ENCODE data around the gene PLEKHG4B.

The PLEKHG4B gene

DNA sequence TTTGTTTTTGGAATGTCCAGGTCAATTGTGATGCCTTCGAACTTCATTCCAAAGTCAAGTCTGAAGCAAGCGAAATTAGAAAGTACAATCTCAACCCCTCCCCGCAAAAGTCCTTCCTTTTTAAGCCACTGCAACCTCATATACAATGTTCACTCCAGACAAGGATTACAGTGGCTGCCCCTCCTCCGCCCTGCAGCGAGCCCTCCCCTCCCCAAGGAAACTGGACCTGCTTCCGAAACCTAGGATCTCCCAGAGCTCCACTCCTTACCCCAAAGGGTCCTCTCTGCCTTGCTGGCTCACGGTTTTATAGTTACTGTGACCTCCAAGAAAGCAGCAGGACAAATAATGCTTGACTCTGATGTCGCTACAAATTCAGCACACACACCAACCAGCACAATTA, 109.7 kb downstream of the PLEKHG4B start:
- peaks cover 30% of the 10 kb centered on the region for H3K36me3 Mint-ChIP-seq (ENCODE audit: low read depth)
- H3K9me3 Mint-ChIP-seq = no peaks in the 10 kb centered on the region
- no peak overlapping the region for H3K27ac Mint-ChIP-seq
- H3K27me3 Mint-ChIP-seq (ENCODE audit: low read depth) = no peaks in the 10 kb centered on the region
- H3K4me3 Mint-ChIP-seq = no peak overlapping the region
- TF ChIP-seq, protein P1, sequence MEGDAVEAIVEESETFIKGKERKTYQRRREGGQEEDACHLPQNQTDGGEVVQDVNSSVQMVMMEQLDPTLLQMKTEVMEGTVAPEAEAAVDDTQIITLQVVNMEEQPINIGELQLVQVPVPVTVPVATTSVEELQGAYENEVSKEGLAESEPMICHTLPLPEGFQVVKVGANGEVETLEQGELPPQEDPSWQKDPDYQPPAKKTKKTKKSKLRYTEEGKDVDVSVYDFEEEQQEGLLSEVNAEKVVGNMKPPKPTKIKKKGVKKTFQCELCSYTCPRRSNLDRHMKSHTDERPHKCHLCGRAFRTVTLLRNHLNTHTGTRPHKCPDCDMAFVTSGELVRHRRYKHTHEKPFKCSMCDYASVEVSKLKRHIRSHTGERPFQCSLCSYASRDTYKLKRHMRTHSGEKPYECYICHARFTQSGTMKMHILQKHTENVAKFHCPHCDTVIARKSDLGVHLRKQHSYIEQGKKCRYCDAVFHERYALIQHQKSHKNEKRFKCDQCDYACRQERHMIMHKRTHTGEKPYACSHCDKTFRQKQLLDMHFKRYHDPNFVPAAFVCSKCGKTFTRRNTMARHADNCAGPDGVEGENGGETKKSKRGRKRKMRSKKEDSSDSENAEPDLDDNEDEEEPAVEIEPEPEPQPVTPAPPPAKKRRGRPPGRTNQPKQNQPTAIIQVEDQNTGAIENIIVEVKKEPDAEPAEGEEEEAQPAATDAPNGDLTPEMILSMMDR (IDR thresholded peaks at IDR 0.05; ENCODE audit: unreplicated experiment in 3 of 3) = no peak
- peaks cover 24% of the 10 kb centered on the region for H3K4me1 Mint-ChIP-seq

DNA sequence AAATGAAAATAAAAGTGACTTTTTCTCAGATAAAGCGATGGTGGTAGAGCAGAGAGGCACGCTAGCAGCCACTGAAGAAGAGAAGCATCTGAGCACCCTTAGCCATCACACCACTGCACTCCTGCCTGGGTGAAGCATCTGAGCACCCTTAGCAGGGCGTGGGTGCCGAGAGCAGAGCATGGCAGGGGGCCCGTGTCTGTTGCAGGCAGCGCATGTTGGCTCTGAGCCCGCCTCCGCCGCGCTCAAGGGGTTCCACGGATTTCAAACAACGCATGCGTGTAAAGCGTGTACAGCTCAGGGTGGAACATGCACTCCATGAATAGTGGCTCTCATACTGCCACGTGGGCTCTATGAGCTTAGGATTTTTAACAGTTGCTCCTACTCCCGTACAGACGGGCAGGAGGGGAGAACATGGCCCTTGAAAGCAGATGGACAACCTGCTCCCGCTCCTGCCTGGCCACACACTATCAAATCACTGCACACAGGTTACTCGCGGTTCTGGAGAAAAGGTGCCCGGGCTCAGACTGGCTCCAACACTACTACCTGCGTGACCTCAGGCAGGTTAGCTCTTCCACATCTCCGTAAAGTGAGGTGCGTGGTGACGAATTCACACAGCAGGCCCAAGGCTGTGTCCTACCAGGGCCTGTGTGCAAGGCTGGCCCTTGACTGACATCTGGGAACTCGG, 111.4 kb downstream of the PLEKHG4B start:
- Mint-ChIP-seq H3K27me3 (ENCODE audit: low read depth) (no peaks in the 10 kb centered on the region), H3K36me3 (ENCODE audit: low read depth) (peaks cover 30% of the 10 kb centered on the region), H3K4me1 (peaks cover 31% of the 10 kb centered on the region), H3K4me3 (no peak overlapping the region), H3K27ac (no peak overlapping the region), H3K9me3 (no peaks in the 10 kb centered on the region)
- TF ChIP-seq, protein P1 (IDR thresholded peaks at IDR 0.05; ENCODE audit: unreplicated experiment in 3 of 3) = no peak

DNA sequence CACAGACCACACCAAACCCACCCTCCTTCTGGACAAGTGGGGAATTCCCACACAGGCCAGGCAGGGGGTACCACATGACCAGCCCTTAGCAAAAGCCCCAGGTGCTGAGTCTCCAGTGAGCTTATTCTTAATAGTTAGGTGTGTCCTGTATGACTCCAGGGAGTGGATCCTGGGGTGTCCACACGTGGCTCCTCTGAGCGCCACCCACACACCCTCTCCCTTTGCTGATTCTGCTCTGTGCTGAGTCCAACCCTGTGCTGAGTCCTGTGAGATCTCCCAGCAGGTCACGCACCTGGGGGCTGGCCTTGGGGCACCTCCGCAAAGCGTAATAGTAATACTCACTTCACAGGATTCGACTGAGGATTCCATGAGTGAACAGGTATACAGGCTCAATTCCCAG, 112.0 kb downstream of the PLEKHG4B start:
- Mint-ChIP-seq H3K9me3 (no peaks in the 10 kb centered on the region), H3K27ac (no peak overlapping the region), H3K4me1 (peaks cover 37% of the 10 kb centered on the region), H3K27me3 (ENCODE audit: low read depth) (no peaks in the 10 kb centered on the region), H3K4me3 (no peak overlapping the region), H3K36me3 (ENCODE audit: low read depth) (peaks cover 30% of the 10 kb centered on the region)
- TF ChIP-seq, protein P1 (IDR thresholded peaks at IDR 0.05; ENCODE audit: unreplicated experiment in 3 of 3) = no peak

DNA sequence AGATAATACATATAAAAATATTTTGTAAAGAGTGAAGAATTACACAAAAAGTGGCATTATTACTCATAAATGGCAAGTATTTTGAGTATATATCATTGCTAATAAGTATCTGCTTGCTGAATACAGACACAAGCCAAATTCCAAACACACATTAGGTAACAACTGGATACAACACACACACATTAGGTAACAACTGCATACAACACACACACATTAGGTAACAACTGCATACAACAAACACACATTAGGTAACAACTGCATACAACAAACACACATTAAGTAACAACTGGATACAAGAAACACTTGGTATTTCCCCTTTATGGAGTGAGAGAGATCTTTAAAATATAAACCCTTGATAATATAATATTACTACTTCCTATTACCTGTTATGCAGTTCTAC, 112.5 kb downstream of the PLEKHG4B start:
- H3K27me3 Mint-ChIP-seq (ENCODE audit: low read depth) = no peaks in the 10 kb centered on the region
- peaks cover 30% of the 10 kb centered on the region for H3K36me3 Mint-ChIP-seq (ENCODE audit: low read depth)
- H3K4me3 Mint-ChIP-seq = no peak overlapping the region
- TF ChIP-seq, protein P1 (IDR thresholded peaks at IDR 0.05; ENCODE audit: unreplicated experiment in 3 of 3) = no peak
- no peaks in the 10 kb centered on the region for H3K9me3 Mint-ChIP-seq
- H3K27ac Mint-ChIP-seq = no peak overlapping the region
- H3K4me1 Mint-ChIP-seq = peaks cover 38% of the 10 kb centered on the region

DNA sequence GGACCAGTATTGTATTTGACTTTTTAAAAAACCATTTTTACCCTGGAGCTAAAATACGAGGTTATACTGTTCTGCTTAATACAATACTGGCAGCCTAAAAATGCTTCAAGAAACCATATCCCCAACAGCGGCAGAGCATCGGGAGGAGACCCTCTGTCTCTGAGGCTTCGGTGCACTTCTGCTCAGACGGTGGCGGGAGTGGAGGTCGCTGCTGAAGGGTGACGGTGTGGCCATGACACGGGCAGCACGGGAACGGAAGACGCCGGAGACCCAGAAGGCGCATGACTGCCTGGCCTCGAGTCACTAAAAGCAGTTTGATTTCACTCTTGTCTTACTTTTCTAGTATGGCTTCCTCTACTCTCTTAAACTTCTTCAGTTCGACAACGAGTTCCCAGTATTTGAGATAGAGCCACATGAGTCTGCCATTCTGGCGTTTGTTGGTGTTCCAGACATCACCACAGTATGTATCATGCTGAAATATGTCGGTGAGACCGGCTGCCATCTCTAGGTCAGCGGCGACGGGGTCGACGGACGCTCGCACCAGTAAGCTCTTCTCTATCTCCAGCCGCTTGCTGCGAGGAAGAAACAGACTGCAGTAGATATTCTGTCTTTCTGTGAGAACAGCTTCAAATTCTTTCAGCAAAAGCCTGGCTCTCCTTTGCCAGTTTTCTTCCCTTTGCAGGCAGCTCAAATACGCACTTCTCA, 113.2 kb downstream of the PLEKHG4B start:
- H3K4me1 Mint-ChIP-seq = peaks cover 45% of the 10 kb centered on the region
- H3K27me3 Mint-ChIP-seq (ENCODE audit: low read depth) = no peaks in the 10 kb centered on the region
- no peak overlapping the region for H3K27ac Mint-ChIP-seq
- no peaks in the 10 kb centered on the region for H3K9me3 Mint-ChIP-seq
- TF ChIP-seq, protein P1 (IDR thresholded peaks at IDR 0.05; ENCODE audit: unreplicated experiment in 3 of 3) = no peak
- H3K4me3 Mint-ChIP-seq = no peak overlapping the region
- H3K36me3 Mint-ChIP-seq (ENCODE audit: low read depth) = peaks cover 30% of the 10 kb centered on the region

DNA sequence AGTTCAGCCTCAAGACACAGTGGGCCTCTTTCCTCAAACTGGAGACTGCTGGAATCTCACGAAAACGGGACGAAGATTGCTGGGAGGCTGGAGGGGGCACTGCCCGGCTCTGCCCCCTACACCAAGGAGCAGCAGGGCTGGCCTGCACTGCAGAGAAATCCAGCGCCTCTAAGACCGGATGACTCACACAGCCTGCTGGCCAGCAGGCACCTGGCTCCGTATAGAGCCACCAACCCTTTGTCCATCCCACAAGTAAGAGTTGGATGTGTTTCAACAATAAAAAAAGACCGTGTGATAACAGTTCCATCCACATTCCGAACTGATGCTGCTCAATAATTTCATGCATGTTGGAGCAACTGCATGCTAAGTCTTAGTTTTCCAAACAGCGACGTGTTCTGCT, 114.4 kb downstream of the PLEKHG4B start:
- no peak overlapping the region for H3K27ac Mint-ChIP-seq
- H3K36me3 Mint-ChIP-seq (ENCODE audit: low read depth) = peaks cover 30% of the 10 kb centered on the region
- peaks cover 40% of the 10 kb centered on the region for H3K4me1 Mint-ChIP-seq
- H3K9me3 Mint-ChIP-seq = no peaks in the 10 kb centered on the region
- H3K4me3 Mint-ChIP-seq = no peak overlapping the region
- H3K27me3 Mint-ChIP-seq (ENCODE audit: low read depth) = no peaks in the 10 kb centered on the region
- TF ChIP-seq, protein P1 (IDR thresholded peaks at IDR 0.05; ENCODE audit: unreplicated experiment in 3 of 3) = no peak
